ENCODE results near the gene RGS9.

GRCh38 chr17:65099941-65100315 lies 37.2 kb upstream of the RGS9 start:
- TF ChIP-seq CTCF (IDR thresholded peaks at IDR 0.05) = no peak
- no peak for TF ChIP-seq POLR2A (IDR thresholded peaks at IDR 0.05)
- peak in 1 of 3 donors; percentile 2 for TF ChIP-seq POLR2AphosphoS5 (IDR thresholded peaks at IDR 0.05)

Data from stomach (tissue), 4 donors.